Endothelial cell of umbilical vein (primary cell): Measurements from ENCODE around the gene PDE3A. TPM values are rescaled to one million over a fixed set of nuclear protein-coding genes. Genes with fewer than 3 reads are reported as not detected.

Experiments used
- BruUV-seq: library from RNA; stranded (reverse); fragments of 400-500 nt; replicated peaks from 2 replicates; lab custom pipeline; 2021; lab: Mats Ljungman, UMichigan
- CTCF ChIA-PET: fragments of 300-600, 350-600 bp; sonication (Branson Sonifier 250); formaldehyde crosslinking; loops from one replicate; lab custom pipeline; 2021; ENCODE audit warnings: antibody characterized with exemption, inconsistent platforms; lab: Charles Lee
- POLR2A ChIA-PET: fragments of 300-600, 350-600 bp; sonication (Branson Sonifier 250); formaldehyde crosslinking; loops from one replicate; lab custom pipeline; 2021; ENCODE audit warnings: antibody characterized with exemption, inconsistent platforms; lab: Charles Lee
- DNase-seq: peaks from one replicate; pipeline ENCODE4 v3.0.0-alpha.2; 2011; ENCODE audit warnings: low read depth, low spot score
- FAIRE-seq: peaks from 2 replicates; lab custom pipeline; 2011; peaks lifted over from hg19 to GRCh38; lab: Jason Lieb, UNC
- H2AFZ ChIP-seq: 2 replicates; pipeline ENCODE4 v1.6.0; 2012; ENCODE audit warnings: low read depth, low read length, control low read depth, inconsistent platforms
- H3K27ac ChIP-seq: 2 replicates; pipeline ENCODE4 v1.5.1; 2011; ENCODE audit warnings: low read depth, mild to moderate bottlenecking, control low read depth, low read length, moderate library complexity; ENCODE audit not compliant: insufficient read depth
- H3K27me3 ChIP-seq, 2 experiments: 2 replicates each; pipeline versions ENCODE4 v1.6.0 to v1.6.1; 2011; ENCODE audit warnings: low read length in 2 of 2, mixed read lengths in 1 of 2; ENCODE audit not compliant: control insufficient read depth in 2 of 2, insufficient read depth in 2 of 2
- H3K36me3 ChIP-seq, 2 experiments: 2 replicates in 1 of 2; 3 replicates in 1 of 2; pipeline ENCODE4 v1.5.1; 2011; ENCODE audit warnings: low read length in 2 of 2, mild to moderate bottlenecking in 1 of 2, moderate library complexity in 1 of 2; ENCODE audit not compliant: control insufficient read depth in 2 of 2, insufficient read depth in 2 of 2; ENCODE audit errors: extremely low read depth in 1 of 2
- H3K4me1 ChIP-seq: 3 replicates; pipeline ENCODE4 v1.5.1; 2011; ENCODE audit warnings: mild to moderate bottlenecking, low read length; ENCODE audit not compliant: control insufficient read depth, insufficient read depth; ENCODE audit errors: extremely low read depth
- H3K4me2 ChIP-seq: 2 replicates; pipeline ENCODE4 v1.6.1; 2011; ENCODE audit warnings: low read length, control low read depth, mixed read lengths; ENCODE audit not compliant: insufficient read depth
- H3K4me3 ChIP-seq, 3 experiments: fragments of 200-600 bp in 1 of 3; sonication (generic), shearing (Covaris generic) in 1 of 3; replicated peaks in 1 of 3; 2 replicates each; pipeline ENCODE4 v1.5.1; 2011 to 2016; ENCODE audit warnings: control low read depth in 3 of 3, low read length in 3 of 3, mild to moderate bottlenecking in 2 of 3, inconsistent platforms in 1 of 3, low read depth in 1 of 3, moderate library complexity in 1 of 3; ENCODE audit not compliant: insufficient read depth in 1 of 3
- H3K79me2 ChIP-seq: 2 replicates; pipeline ENCODE4 v1.6.0; 2012; ENCODE audit warnings: low read length, inconsistent platforms; ENCODE audit not compliant: control insufficient read depth, insufficient read depth
- H3K9ac ChIP-seq: replicated peaks from 2 replicates; pipeline ENCODE3; 2011; ENCODE audit warnings: low read length, control low read depth; ENCODE audit not compliant: insufficient read depth; ENCODE audit errors: extremely low read depth
- H3K9me1 ChIP-seq: replicated peaks from 3 replicates; pipeline ENCODE4 v1.6.0; 2011; ENCODE audit warnings: mild to moderate bottlenecking, low read length; ENCODE audit not compliant: control insufficient read depth, insufficient read depth; ENCODE audit errors: extremely low read depth
- H3K9me3 ChIP-seq: replicated peaks from 2 replicates; pipeline ENCODE4 v1.5.1; 2012; ENCODE audit warnings: low read length, inconsistent platforms; ENCODE audit not compliant: control insufficient read depth, insufficient read depth
- H4K20me1 ChIP-seq: replicated peaks from 2 replicates; pipeline ENCODE3; 2011; ENCODE audit warnings: mild to moderate bottlenecking, low read length; ENCODE audit not compliant: control insufficient read depth, insufficient read depth; ENCODE audit errors: extremely low read depth
- EZH2 ChIP-seq: IDR thresholded peaks from 2 replicates; pipeline ENCODE4 v1.6.1; 2012; ENCODE audit warnings: borderline replicate concordance, low read depth, mild to moderate bottlenecking, moderate library complexity, low read length, inconsistent platforms; ENCODE audit not compliant: severe bottlenecking
- FOS ChIP-seq: IDR thresholded peaks from 2 replicates; pipeline ENCODE4 v1.6.1; 2011; ENCODE audit warnings: mild to moderate bottlenecking, low read length, moderate library complexity, borderline replicate concordance; ENCODE audit not compliant: insufficient read depth
- GATA2 ChIP-seq: IDR thresholded peaks from 2 replicates; pipeline ENCODE4 v1.7.0; 2011; ENCODE audit warnings: low read depth, mild to moderate bottlenecking, moderate library complexity, mixed read lengths, low read length; ENCODE audit not compliant: insufficient read length, insufficient read depth
- JUN ChIP-seq: IDR thresholded peaks from 2 replicates; pipeline ENCODE4 v1.6.1; 2011; ENCODE audit warnings: borderline replicate concordance, low read depth; ENCODE audit not compliant: insufficient read length, insufficient read depth
- MYC ChIP-seq: IDR thresholded peaks from one replicate; pipeline ENCODE4 v1.6.1; 2011; ENCODE audit warnings: mild to moderate bottlenecking, low read depth, low read length
- POLR2A ChIP-seq: IDR thresholded peaks from 2 replicates; pipeline ENCODE4 v1.6.1; 2012; ENCODE audit warnings: low read depth, mild to moderate bottlenecking, control low read depth, low read length
- POLR2AphosphoS5 ChIP-seq: IDR thresholded peaks from 2 replicates; pipeline ENCODE4 v1.6.1; 2012; ENCODE audit warnings: low read depth, mild to moderate bottlenecking, control low read depth, low read length, moderate library complexity; ENCODE audit not compliant: insufficient read depth
- dilution Hi-C: fragments of 300-500 bp; cut with MboI; formaldehyde crosslinking; loops from one replicate; pipeline ENCODE4 v1.15.0; 2019; ENCODE audit warnings: low sequenced_read_pairs; ENCODE audit not compliant: extremely low pct_ligation_motif_present
- intact Hi-C: fragments of 100-400 bp; cut with micrococcal nuclease; formaldehyde crosslinking; loops from one replicate; pipeline ENCODE4 v1.10.0; 2022
- polyA plus RNA-seq, 4 experiments: library from polyadenylated mRNA; depleted of rRNA in 3 of 4; stranded (reverse) in 3 of 4; unstranded in 1 of 4; fragments of >200 nt; gene quantifications; 2 replicates each; pipeline versions ENCODE4 v1.2.1 to v1.2.3, GENCODE V29; 2011 to 2012; ENCODE audit warnings: missing spikeins in 1 of 4
- total RNA-seq: library from RNA; stranded (reverse); gene quantifications from 2 replicates; pipeline ENCODE4 v1.2.3, GENCODE V29; 2021
- TF ChIP-seq, protein P1 (sequence below), 2 donors: IDR thresholded peaks; 1 replicate in 1 of 2; 2 replicates in 1 of 2; pipeline ENCODE4 v1.5.1; 2011; ENCODE audit warnings: low read length in 2 of 2, mild to moderate bottlenecking in 2 of 2, moderate library complexity in 2 of 2, control low read depth in 1 of 2, inconsistent platforms in 1 of 2, low read depth in 1 of 2; ENCODE audit not compliant: insufficient read depth in 1 of 2; ENCODE audit errors: extremely low read depth in 1 of 2
- TF ChIP-seq, protein P2 (sequence below): IDR thresholded peaks from 2 replicates; pipeline ENCODE4 v1.6.1; 2011; ENCODE audit not compliant: insufficient read depth, insufficient read length

The PDE3A gene
- total and polyA plus RNA-seq, 2 donors (not counting 3 experiments of a cell fraction or from before 2014, with no cell fraction given) = 14.0 to 27.4 TPM

DNA sequence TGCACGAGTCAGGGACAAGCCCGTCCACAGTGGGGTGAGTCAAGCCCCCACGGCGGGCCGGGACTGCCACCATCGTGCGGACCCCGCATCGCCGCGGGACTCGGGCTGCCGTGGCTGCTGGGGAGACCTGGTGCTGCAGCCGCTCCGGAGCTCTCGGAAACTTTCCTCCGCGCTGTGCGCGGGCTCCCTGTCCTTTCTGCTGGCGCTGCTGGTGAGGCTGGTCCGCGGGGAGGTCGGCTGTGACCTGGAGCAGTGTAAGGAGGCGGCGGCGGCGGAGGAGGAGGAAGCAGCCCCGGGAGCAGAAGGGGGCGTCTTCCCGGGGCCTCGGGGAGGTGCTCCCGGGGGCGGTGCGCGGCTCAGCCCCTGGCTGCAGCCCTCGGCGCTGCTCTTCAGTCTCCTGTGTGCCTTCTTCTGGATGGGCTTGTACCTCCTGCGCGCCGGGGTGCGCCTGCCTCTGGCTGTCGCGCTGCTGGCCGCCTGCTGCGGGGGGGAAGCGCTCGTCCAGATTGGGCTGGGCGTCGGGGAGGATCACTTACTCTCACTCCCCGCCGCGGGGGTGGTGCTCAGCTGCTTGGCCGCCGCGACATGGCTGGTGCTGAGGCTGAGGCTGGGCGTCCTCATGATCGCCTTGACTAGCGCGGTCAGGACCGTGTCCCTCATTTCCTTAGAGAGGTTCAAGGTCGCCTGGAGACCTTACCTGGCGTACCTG is 1.1 kb downstream of the PDE3A start:
- peak overlapping the region; percentile 75 for H3K27ac ChIP-seq
- H3K9me1 ChIP-seq = no peaks in the 10 kb centered on the region
- H4K20me1 ChIP-seq = no peaks in the 10 kb centered on the region
- ChIA-PET CTCF (interaction anchor here (0.7 to 3.5 kb wide), 10 partner anchors 10 to 862 kb away, joined by 3 to 22 read pairs (median 3); no protein-coding TSS in a partner anchor), POLR2A (interaction anchor here (0.9 kb wide), 1 partner anchor 338 kb away, joined by 3 read pairs; no protein-coding TSS in a partner anchor)
- BruUV-seq = no TSS peak
- peaks cover 49% of the 10 kb centered on the region for H3K79me2 ChIP-seq
- intact Hi-C loops = loop anchor here (2.0 kb wide), 6 partner anchors 157 to 793 kb away; no protein-coding TSS in a partner anchor
- TF ChIP-seq MYC = no peak
- TF ChIP-seq, protein P1, sequence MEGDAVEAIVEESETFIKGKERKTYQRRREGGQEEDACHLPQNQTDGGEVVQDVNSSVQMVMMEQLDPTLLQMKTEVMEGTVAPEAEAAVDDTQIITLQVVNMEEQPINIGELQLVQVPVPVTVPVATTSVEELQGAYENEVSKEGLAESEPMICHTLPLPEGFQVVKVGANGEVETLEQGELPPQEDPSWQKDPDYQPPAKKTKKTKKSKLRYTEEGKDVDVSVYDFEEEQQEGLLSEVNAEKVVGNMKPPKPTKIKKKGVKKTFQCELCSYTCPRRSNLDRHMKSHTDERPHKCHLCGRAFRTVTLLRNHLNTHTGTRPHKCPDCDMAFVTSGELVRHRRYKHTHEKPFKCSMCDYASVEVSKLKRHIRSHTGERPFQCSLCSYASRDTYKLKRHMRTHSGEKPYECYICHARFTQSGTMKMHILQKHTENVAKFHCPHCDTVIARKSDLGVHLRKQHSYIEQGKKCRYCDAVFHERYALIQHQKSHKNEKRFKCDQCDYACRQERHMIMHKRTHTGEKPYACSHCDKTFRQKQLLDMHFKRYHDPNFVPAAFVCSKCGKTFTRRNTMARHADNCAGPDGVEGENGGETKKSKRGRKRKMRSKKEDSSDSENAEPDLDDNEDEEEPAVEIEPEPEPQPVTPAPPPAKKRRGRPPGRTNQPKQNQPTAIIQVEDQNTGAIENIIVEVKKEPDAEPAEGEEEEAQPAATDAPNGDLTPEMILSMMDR (IDR thresholded peaks at IDR 0.05; ENCODE audit: extremely low read depth in 1 of 2, insufficient read depth in 1 of 2, low read depth in 1 of 2, low read length in 2 of 2) = peak in 1 of 2 donors; percentile 23
- peak; percentile 71 for TF ChIP-seq POLR2A
- TF ChIP-seq FOS = no peak
- no peak for TF ChIP-seq GATA2
- peak; percentile 62 for TF ChIP-seq POLR2AphosphoS5
- TF ChIP-seq JUN = no peak
- TF ChIP-seq EZH2 = no peak
- TF ChIP-seq, protein P2, sequence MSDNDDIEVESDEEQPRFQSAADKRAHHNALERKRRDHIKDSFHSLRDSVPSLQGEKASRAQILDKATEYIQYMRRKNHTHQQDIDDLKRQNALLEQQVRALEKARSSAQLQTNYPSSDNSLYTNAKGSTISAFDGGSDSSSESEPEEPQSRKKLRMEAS = no peak
- H2AFZ ChIP-seq = peak overlapping the region; percentile 88
- dilution Hi-C loops = no loop called here
- H3K9ac ChIP-seq = peak overlapping the region; percentile 90
- DNase-seq = peak; percentile 85
- H3K4me1 ChIP-seq = peaks cover 28% of the 10 kb centered on the region
- no peaks in the 10 kb centered on the region for H3K36me3 ChIP-seq
- no peaks in the 10 kb centered on the region for H3K27me3 ChIP-seq
- peak overlapping the region; percentile 98 for H3K4me2 ChIP-seq
- peak; percentile 31 for FAIRE-seq
- H3K4me3 ChIP-seq = peak overlapping the region; percentile 87 to 99 (median 97)
- no peaks in the 10 kb centered on the region for H3K9me3 ChIP-seq
